ENCODE measurements around the gene TSR2. TPM values are rescaled to one million over a fixed set of nuclear protein-coding genes. Genes with fewer than 3 reads are reported as not detected.

Gene TSR2
- total and polyA plus RNA-seq, 10 of the 15 experiments (the other 5 are each of a cell fraction or from before 2014, with no cell fraction given): 8.5 to 73.2 (median 30.8) TPM

- RAD21 ChIA-PET (ENCODE audit: unreplicated experiment): no interaction called here
- FAIRE-seq (no peak), ATAC-seq (no peak), DNase-seq (ENCODE audit: low read depth, low spot score) (no peak)
- Histone ChIP-seq H3K9ac (ENCODE audit: control insufficient read depth, insufficient read depth, low read length) (no peak overlapping the region), H3K4me3 (no peak overlapping the region), H3K4me1 (ENCODE audit: control insufficient read depth, insufficient read depth, low read length) (no peaks in the 10 kb centered on the region), H4K20me1 (ENCODE audit: control insufficient read depth, insufficient read depth) (no peaks in the 10 kb centered on the region), H3K79me2 (ENCODE audit: control insufficient read depth, insufficient read depth, low read length) (no peaks in the 10 kb centered on the region), H3K36me3 (ENCODE audit: control insufficient read depth in 2 of 2, insufficient read depth in 2 of 2, low read length in 1 of 2) (no peaks in the 10 kb centered on the region), H3K4me2 (ENCODE audit: control insufficient read depth, insufficient read depth) (no peak overlapping the region), H3K9me3 (replicated peaks; ENCODE audit: control insufficient read depth, insufficient read depth, low read length) (no peaks in the 10 kb centered on the region), H2AFZ (ENCODE audit: control insufficient read depth, low read depth, low read length) (no peak overlapping the region), H3K27me3 (replicated peaks in 1 of 2; ENCODE audit: control insufficient read depth in 2 of 2, insufficient read depth in 2 of 2, low read length in 1 of 2) (no peaks in the 10 kb centered on the region), H3K27ac (ENCODE audit: control insufficient read depth, insufficient read depth) (no peak overlapping the region)
- CTCF ChIA-PET: no interaction called here
- intact Hi-C loops (cut with micrococcal nuclease; ENCODE audit: unreplicated experiment): no loop called here
- POLR2A ChIA-PET: no interaction called here
- no peak for TF ChIP-seq NFYA (IDR thresholded peaks at IDR 0.05; ENCODE audit: borderline replicate concordance, low read depth, low read length)
- no peak for TF ChIP-seq KLF5 (IDR thresholded peaks at IDR 0.05; ENCODE audit: partially characterized antibody)
- TF ChIP-seq SUZ12 (IDR thresholded peaks at IDR 0.05; ENCODE audit: unreplicated experiment): no peak
- TF ChIP-seq ZNF622 (IDR thresholded peaks at IDR 0.05): no peak
- no peak for TF ChIP-seq STAT1 (conservative IDR thresholded peaks at IDR 0.05)
- TF ChIP-seq E2F8 (IDR thresholded peaks at IDR 0.05; ENCODE audit: low read depth, partially characterized antibody): no peak
- TF ChIP-seq ATF2 (IDR thresholded peaks at IDR 0.05; ENCODE audit: low read length): no peak
- TF ChIP-seq IKZF1 (conservative IDR thresholded peaks at IDR 0.05): no peak
- no peak for TF ChIP-seq NR2F1 (conservative IDR thresholded peaks at IDR 0.05)
- no peak for TF ChIP-seq SRF (IDR thresholded peaks at IDR 0.05; ENCODE audit: low read depth in 2 of 2, low read length in 2 of 2)
- TF ChIP-seq NR2C1 (IDR thresholded peaks at IDR 0.05): no peak
- no peak for TF ChIP-seq ZBED1 (IDR thresholded peaks at IDR 0.05; ENCODE audit: borderline replicate concordance)
- no peak for TF ChIP-seq SPI1 (IDR thresholded peaks at IDR 0.05; ENCODE audit: borderline replicate concordance, insufficient read depth, low read depth, low read length)
- TF ChIP-seq SMARCA5 (IDR thresholded peaks at IDR 0.05): no peak
- no peak for TF ChIP-seq RCOR1 (conservative IDR thresholded peaks at IDR 0.05; ENCODE audit: low read depth, low read length)
- TF ChIP-seq POLR2AphosphoS5 (IDR thresholded peaks at IDR 0.05; ENCODE audit: low read length): no peak
- TF ChIP-seq ATF3 (IDR thresholded peaks at IDR 0.05; ENCODE audit: borderline replicate concordance, extremely low read depth, low read depth, low read length): no peak
- no peak for TF ChIP-seq EED (IDR thresholded peaks at IDR 0.05; ENCODE audit: low read depth)
- no peak for TF ChIP-seq BHLHE40 (IDR thresholded peaks at IDR 0.05; ENCODE audit: borderline replicate concordance in 1 of 2, low read depth in 2 of 2, low read length in 1 of 2)
- no peak for TF ChIP-seq IRF4 (IDR thresholded peaks at IDR 0.05; ENCODE audit: low read depth, low read length)
- BruUV-seq (replicated peaks): no TSS peak
- SMC1A ChIA-PET (ENCODE audit: uncharacterized antibody, unreplicated experiment): no interaction called here
- WGBS (ENCODE audit: insufficient coverage, insufficient replicate concordance, low lambda C conversion rate, missing lambda C conversion rate): 24% methylated on average over 2 of the region's 2 CpGs
- in situ Hi-C loops (cut with MboI): no loop called here
These were observed 23.2 kb upstream of the TSR2 start for GRCh38 chrX:54416965-54417364.
